Loucy (cell line): ENCODE data around the gene SMC6.

Experiments
- H2AFZ ChIP-seq: fragments of 200-600 bp; sonication (generic); 2 replicates; pipeline ENCODE4 v1.6.0; 2016; ENCODE audit warnings: antibody characterized with exemption, mild to moderate bottlenecking, low read length, moderate library complexity
- H3F3A ChIP-seq: fragments of 200-600 bp; 2 replicates; pipeline ENCODE4 v1.6.0; 2016; ENCODE audit warnings: antibody characterized with exemption, low read depth, mild to moderate bottlenecking
- H3K27me3 ChIP-seq: fragments of 200-600 bp; sonication (generic); 2 replicates; pipeline ENCODE4 v1.6.1; 2014; ENCODE audit warnings: low read length, mild to moderate bottlenecking; ENCODE audit not compliant: insufficient read depth, poor library complexity, severe bottlenecking
- H3K36me3 ChIP-seq: fragments of 200-600 bp; sonication (generic); 2 replicates; pipeline ENCODE4 v1.6.1; 2016; ENCODE audit warnings: low read length; ENCODE audit not compliant: insufficient read depth
- H3K4me1 ChIP-seq: fragments of 200-600 bp; sonication (generic); 2 replicates; pipeline ENCODE4 v1.5.1; 2014; ENCODE audit warnings: low read length, mild to moderate bottlenecking; ENCODE audit not compliant: insufficient read depth, poor library complexity, severe bottlenecking
- H3K4me2 ChIP-seq: fragments of 200-600 bp; sonication (generic); 2 replicates; pipeline ENCODE4 v1.6.0; 2014; ENCODE audit warnings: antibody characterized with exemption, low read length, low read depth, mild to moderate bottlenecking; ENCODE audit not compliant: poor library complexity, severe bottlenecking
- H3K4me3 ChIP-seq: fragments of 200-600 bp; sonication (generic); 2 replicates; pipeline ENCODE4 v1.5.1; 2014; ENCODE audit warnings: low read length, mild to moderate bottlenecking, mixed read lengths; ENCODE audit not compliant: poor library complexity, severe bottlenecking
- H3K79me2 ChIP-seq: fragments of 200-600 bp; sonication (generic); 2 replicates; pipeline ENCODE4 v1.6.1; 2014; ENCODE audit warnings: low read length; ENCODE audit not compliant: insufficient read depth
- H3K9ac ChIP-seq: fragments of 200-600 bp; sonication (generic); 2 replicates; pipeline ENCODE4 v1.6.0; 2014; ENCODE audit warnings: mild to moderate bottlenecking, low read depth, low read length, moderate library complexity; ENCODE audit not compliant: poor library complexity, severe bottlenecking
- H3K9me2 ChIP-seq: fragments of 200-600 bp; sonication (generic); replicated peaks from 2 replicates; pipeline ENCODE4 v1.6.1; 2016; ENCODE audit warnings: low read depth, low read length, mixed read lengths
- H3K9me3 ChIP-seq: fragments of 200-600 bp; sonication (generic); 2 replicates; pipeline ENCODE4 v1.6.1; 2014; ENCODE audit warnings: mild to moderate bottlenecking, antibody characterized with exemption, low read length, low read depth; ENCODE audit not compliant: insufficient read depth
- H4K20me1 ChIP-seq: fragments of 200-600 bp; sonication (generic); 2 replicates; pipeline ENCODE4 v1.6.0; 2014; ENCODE audit warnings: antibody characterized with exemption, low read length, mild to moderate bottlenecking; ENCODE audit not compliant: insufficient read depth, poor library complexity, severe bottlenecking
- EZH2phosphoT487 ChIP-seq: fragments of 200-600 bp; IDR thresholded peaks from 2 replicates; pipeline ENCODE4 v1.6.1; 2018; ENCODE audit warnings: antibody characterized with exemption, mild to moderate bottlenecking, moderate library complexity, borderline replicate concordance
- TF ChIP-seq, protein P1 (sequence below): fragments of 200-600 bp; sonication (generic); conservative IDR thresholded peaks from 2 replicates; pipeline ENCODE4 v1.5.1; 2014; ENCODE audit warnings: mild to moderate bottlenecking, antibody characterized with exemption, low read length

The SMC6 gene

DNA sequence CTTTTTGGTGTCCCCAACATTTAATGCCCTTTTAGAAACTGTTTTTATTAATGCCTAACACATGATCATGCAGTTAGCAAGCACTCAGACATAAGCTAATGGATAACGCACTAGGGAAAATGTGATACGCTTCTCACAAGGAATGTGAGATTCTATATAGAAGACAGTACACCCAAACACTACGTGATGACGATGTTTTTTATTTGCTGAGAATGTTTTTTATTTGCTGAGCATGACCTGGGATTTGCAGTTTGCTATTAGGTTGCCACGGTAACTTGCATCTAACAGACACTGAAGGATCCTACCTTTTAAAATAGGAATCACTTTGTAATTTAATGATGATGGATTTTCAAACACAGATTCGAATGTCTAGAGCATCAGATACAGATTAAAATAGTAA lies 4.9 kb downstream of the SMC6 start:
- peaks cover 5% of the 10 kb centered on the region for H4K20me1 ChIP-seq
- peaks cover 31% of the 10 kb centered on the region for H3K79me2 ChIP-seq
- H3K4me1 ChIP-seq, result peaks cover 26% of the 10 kb centered on the region
- no peaks in the 10 kb centered on the region for H3K9me2 ChIP-seq
- H3K27me3 ChIP-seq, result no peaks in the 10 kb centered on the region
- H2AFZ ChIP-seq, result no peak overlapping the region
- no peak overlapping the region for H3K4me2 ChIP-seq
- H3K36me3 ChIP-seq, result no peaks in the 10 kb centered on the region
- no peak for TF ChIP-seq EZH2phosphoT487
- TF ChIP-seq, protein P1, sequence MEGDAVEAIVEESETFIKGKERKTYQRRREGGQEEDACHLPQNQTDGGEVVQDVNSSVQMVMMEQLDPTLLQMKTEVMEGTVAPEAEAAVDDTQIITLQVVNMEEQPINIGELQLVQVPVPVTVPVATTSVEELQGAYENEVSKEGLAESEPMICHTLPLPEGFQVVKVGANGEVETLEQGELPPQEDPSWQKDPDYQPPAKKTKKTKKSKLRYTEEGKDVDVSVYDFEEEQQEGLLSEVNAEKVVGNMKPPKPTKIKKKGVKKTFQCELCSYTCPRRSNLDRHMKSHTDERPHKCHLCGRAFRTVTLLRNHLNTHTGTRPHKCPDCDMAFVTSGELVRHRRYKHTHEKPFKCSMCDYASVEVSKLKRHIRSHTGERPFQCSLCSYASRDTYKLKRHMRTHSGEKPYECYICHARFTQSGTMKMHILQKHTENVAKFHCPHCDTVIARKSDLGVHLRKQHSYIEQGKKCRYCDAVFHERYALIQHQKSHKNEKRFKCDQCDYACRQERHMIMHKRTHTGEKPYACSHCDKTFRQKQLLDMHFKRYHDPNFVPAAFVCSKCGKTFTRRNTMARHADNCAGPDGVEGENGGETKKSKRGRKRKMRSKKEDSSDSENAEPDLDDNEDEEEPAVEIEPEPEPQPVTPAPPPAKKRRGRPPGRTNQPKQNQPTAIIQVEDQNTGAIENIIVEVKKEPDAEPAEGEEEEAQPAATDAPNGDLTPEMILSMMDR, result no peak
- no peak overlapping the region for H3K9ac ChIP-seq
- H3F3A ChIP-seq, result no peaks in the 10 kb centered on the region
- H3K9me3 ChIP-seq, result no peaks in the 10 kb centered on the region
- H3K4me3 ChIP-seq, result no peak overlapping the region

DNA sequence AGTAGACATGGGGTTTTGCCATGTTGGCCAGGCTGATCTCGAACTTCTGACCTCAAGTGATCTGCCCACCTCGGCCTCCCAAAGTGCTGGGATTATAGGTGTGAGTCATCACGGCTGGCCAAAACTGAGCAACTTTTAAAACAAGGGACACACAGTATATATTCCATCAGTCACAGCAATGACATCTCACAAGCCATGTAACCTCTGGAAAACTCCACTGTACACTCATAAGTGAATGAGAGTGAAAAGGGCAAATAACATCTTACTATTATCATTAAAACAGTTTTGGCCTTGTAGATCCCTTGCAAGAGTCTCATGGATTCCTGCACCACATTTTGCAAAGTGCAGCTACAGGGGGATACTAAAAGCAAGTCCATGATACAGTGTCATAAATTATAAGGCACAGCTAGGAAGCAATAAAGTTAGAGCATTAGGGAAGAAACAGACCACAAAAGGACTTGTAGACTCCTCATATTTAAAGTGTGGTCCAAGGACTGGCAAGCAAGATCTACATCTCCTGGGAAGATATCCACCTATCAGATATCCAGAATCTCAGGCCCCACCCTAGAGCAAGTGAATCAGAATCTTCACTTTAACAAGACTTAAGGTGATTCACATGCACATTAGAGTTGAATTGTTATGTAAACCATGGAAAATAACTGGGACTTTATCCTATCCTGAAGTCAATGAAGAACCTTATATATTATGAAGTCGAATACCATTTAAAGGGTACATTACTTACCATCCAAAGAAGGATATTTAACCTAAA lies 5.7 kb downstream of the SMC6 start:
- no peaks in the 10 kb centered on the region for H3K9me2 ChIP-seq
- no peaks in the 10 kb centered on the region for H3F3A ChIP-seq
- H3K4me2 ChIP-seq, result no peak overlapping the region
- peaks cover 27% of the 10 kb centered on the region for H3K79me2 ChIP-seq
- H3K27me3 ChIP-seq, result no peaks in the 10 kb centered on the region
- H2AFZ ChIP-seq, result no peak overlapping the region
- no peaks in the 10 kb centered on the region for H3K9me3 ChIP-seq
- H3K4me3 ChIP-seq, result no peak overlapping the region
- no peaks in the 10 kb centered on the region for H3K36me3 ChIP-seq
- H4K20me1 ChIP-seq, result peaks cover 5% of the 10 kb centered on the region
- H3K4me1 ChIP-seq, result peaks cover 26% of the 10 kb centered on the region
- no peak overlapping the region for H3K9ac ChIP-seq
- TF ChIP-seq, protein P1, result no peak
- TF ChIP-seq EZH2phosphoT487, result no peak

DNA sequence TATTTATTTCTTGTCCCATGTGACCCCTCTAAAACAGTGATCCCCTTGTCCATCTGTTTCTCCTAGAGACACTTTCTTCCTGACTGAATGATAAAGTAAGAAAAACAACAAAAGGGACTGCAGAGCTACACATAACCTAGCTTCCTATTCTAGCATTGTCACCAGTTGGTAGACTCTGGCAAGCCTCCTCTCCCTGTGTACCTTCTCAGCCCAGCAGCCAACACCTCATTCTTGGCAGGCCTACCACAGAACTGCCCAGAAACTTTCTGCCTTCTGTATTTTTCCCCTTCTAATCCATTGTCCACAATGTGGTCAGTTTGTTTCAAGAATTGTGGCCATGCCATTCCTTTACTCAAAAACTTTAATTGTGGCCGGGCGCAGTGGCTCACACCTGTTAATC lies 13.4 kb downstream of the SMC6 start:
- H3K4me2 ChIP-seq, result no peak overlapping the region
- H3K36me3 ChIP-seq, result peaks cover 8% of the 10 kb centered on the region; the same call in 1 of the 2 replicates
- H3K9ac ChIP-seq, result no peak overlapping the region
- H4K20me1 ChIP-seq, result no peaks in the 10 kb centered on the region
- no peak overlapping the region for H2AFZ ChIP-seq
- H3K4me3 ChIP-seq, result no peak overlapping the region
- H3F3A ChIP-seq, result no peaks in the 10 kb centered on the region
- H3K79me2 ChIP-seq, result no peaks in the 10 kb centered on the region
- no peaks in the 10 kb centered on the region for H3K27me3 ChIP-seq
- no peaks in the 10 kb centered on the region for H3K4me1 ChIP-seq
- no peaks in the 10 kb centered on the region for H3K9me3 ChIP-seq
- TF ChIP-seq, protein P1, result no peak
- H3K9me2 ChIP-seq, result no peaks in the 10 kb centered on the region
